ENCODE measurements around the gene ANKRD1. TPM values are rescaled to one million over a fixed set of nuclear protein-coding genes. Genes with fewer than 3 reads are reported as not detected.

ANKRD1 gene
- total RNA-seq, 4 donors from 2014 or later, result not detected

DNA sequence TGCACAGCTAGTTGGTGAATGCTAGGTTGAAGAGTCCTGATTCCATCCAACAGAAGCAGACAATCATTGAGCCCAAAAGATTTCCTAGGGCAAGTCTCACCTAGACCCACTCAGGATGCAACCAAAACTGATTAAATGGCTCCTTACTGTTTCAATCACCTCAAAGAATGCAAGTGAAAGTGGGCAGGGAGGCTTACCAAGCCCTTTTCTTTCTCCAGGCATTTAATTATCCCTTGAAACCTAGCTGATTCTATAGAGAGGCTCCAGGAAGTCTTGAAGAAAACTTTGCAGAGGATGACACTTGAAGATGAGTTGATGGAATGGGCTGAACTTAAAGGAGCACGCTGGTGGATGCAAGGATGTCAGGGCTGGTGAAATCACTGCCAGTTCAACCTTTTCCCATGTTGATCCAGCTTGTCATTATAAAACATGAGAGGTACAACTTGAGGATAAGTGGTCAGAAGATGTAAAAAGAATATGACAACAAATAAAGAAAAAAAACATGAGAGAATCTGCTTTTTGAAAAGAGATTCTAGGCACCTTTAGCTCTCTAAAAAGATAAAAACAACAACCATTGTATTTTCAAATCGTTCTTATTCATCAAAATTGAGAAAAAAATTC lies 2.3 kb upstream of the ANKRD1 start:
- Histone ChIP-seq H3K36me3 (no peaks in the 10 kb centered on the region), H3K4me1 (no peaks in the 10 kb centered on the region), H3K4me3 (no peak overlapping the region), H3K27ac (no peak overlapping the region), H3K9me3 (no peaks in the 10 kb centered on the region), H3K27me3 (no peaks in the 10 kb centered on the region)
- TF ChIP-seq, protein P1, sequence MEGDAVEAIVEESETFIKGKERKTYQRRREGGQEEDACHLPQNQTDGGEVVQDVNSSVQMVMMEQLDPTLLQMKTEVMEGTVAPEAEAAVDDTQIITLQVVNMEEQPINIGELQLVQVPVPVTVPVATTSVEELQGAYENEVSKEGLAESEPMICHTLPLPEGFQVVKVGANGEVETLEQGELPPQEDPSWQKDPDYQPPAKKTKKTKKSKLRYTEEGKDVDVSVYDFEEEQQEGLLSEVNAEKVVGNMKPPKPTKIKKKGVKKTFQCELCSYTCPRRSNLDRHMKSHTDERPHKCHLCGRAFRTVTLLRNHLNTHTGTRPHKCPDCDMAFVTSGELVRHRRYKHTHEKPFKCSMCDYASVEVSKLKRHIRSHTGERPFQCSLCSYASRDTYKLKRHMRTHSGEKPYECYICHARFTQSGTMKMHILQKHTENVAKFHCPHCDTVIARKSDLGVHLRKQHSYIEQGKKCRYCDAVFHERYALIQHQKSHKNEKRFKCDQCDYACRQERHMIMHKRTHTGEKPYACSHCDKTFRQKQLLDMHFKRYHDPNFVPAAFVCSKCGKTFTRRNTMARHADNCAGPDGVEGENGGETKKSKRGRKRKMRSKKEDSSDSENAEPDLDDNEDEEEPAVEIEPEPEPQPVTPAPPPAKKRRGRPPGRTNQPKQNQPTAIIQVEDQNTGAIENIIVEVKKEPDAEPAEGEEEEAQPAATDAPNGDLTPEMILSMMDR (IDR thresholded peaks at IDR 0.05), result no peak
- TF ChIP-seq POLR2A (IDR thresholded peaks at IDR 0.05), result no peak
- DNase-seq, result no peak

DNA sequence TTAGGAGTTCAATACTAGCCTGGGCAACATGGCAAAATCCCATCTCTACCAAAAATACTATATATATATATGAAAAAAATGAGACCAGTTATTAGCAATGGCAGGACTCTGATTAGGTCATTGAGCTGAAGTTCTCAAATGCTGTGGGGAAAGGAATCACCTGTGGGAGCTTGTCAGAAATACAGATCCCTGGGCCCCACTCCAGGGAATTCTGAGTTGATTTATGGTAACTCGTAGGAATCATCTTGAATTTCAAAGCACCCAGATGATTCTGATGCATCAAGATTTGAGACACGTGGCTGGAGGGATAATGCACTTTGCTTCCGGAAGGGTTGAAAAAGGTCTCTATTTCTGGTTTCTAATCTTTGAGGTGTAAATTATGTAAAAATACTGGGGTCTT lies 1.0 kb upstream of the ANKRD1 start:
- Histone ChIP-seq H3K4me1 (no peaks in the 10 kb centered on the region), H3K9me3 (no peaks in the 10 kb centered on the region), H3K4me3 (no peak overlapping the region), H3K27ac (no peak overlapping the region), H3K27me3 (no peaks in the 10 kb centered on the region), H3K36me3 (no peaks in the 10 kb centered on the region)
- DNase-seq, result no peak
- no peak for TF ChIP-seq POLR2A (IDR thresholded peaks at IDR 0.05)
- TF ChIP-seq, protein P1 (IDR thresholded peaks at IDR 0.05), result no peak

DNA sequence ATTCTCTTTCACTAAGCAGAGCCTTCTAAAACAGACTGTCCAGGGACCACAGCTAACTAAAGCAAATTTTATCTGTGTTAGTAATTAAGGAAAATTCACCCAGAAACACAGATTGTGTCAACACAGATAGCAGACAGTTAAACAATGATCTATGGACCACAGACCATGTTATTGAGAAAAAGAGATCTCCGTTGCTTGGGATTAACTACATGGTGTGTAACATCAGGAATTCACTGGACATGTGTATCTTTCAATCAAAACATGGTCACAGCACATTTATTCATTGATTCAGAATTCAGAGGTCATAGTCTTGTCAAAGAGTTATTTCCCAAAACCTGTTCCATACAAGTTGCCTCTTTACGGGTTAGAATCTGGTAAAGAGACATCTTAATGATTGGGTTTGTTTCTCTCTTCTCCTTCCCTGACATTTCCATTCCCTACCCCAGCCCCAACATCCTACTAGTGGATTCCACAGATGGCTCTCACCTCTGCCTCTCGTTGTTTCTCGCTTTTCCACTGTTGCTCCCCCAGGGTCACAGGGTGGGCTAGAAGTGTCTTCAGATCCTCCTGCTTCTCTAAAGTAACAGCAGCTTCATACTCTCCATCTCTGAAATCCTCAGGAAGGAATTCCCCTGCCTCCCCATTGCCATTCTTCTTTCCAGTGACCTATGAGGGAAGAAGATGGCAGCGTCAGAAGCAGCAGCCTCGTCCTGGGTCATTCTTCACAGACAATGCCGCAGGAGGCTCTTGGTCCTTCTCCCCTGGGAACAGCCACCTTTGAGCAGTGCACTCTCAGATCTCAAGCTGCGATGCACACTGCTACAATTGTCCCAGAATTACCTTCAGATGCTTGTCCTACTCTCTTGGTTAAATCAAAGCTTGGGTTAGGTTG lies 958 bp downstream of the ANKRD1 start:
- Histone ChIP-seq H3K4me3 (no peak overlapping the region), H3K4me1 (no peaks in the 10 kb centered on the region), H3K27me3 (no peaks in the 10 kb centered on the region), H3K36me3 (no peaks in the 10 kb centered on the region), H3K27ac (no peak overlapping the region), H3K9me3 (no peaks in the 10 kb centered on the region)
- no peak for DNase-seq
- no peak for TF ChIP-seq POLR2A (IDR thresholded peaks at IDR 0.05)
- TF ChIP-seq, protein P1 (IDR thresholded peaks at IDR 0.05), result no peak

DNA sequence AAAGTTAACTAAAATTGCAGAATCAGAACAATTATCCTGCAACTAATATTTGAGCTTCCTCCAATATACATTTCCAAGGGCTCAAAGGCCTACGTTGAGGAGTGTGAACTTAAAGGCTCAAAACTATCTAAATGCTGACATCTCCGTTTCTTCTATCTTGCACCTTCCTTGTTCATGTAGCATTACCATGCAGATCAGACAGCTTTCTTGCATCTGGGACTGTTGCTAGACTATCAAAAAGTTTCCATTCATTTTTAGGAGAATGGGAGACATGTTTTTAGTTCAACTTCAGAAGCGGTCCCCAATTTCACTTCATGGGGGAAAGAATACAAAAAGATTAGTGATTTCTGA lies 2.9 kb downstream of the ANKRD1 start:
- TF ChIP-seq POLR2A (IDR thresholded peaks at IDR 0.05), result no peak
- TF ChIP-seq, protein P1 (IDR thresholded peaks at IDR 0.05), result no peak
- H3K27me3 ChIP-seq, result no peaks in the 10 kb centered on the region
- H3K4me3 ChIP-seq, result no peak overlapping the region
- no peak overlapping the region for H3K27ac ChIP-seq
- H3K36me3 ChIP-seq, result no peaks in the 10 kb centered on the region
- H3K4me1 ChIP-seq, result no peaks in the 10 kb centered on the region
- no peaks in the 10 kb centered on the region for H3K9me3 ChIP-seq
- DNase-seq, result no peak

DNA sequence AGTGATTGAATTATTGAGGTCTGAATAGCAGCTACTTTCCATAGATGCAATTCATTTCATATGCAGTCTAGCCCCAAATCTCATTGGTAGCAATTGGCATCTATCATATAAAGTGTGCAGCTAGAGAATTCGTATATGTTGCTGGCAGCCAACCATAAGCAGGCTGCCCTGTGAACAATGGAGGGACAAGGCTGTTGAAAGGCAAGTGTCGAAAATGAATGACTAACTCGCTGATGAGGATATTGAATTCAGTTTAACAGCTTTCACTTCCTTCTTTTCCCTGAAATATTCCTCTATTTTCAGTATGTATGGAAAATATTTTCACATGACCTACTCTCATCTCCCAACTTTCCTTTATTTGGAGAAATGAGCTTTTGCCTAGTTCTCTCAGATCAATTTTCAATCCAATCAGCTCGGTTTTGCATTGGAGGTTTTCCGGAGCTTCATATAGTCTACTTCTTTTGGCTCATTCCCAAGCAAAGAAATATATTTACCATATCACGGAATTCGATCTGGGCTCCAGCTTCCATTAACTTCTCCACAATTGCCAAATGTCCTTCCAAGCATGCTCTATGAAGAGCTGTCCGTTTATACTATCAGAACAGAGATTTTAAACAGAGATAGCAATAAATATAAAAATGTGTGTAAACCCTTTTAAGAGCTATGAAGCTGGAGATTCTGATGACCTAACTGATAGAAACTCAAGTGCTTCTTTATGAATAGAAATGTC lies 3.5 kb downstream of the ANKRD1 start:
- TF ChIP-seq POLR2A (IDR thresholded peaks at IDR 0.05), result no peak
- TF ChIP-seq, protein P1 (IDR thresholded peaks at IDR 0.05), result no peak

More for the DNA sequence above, 3.5 kb downstream of the ANKRD1 start:
- Histone ChIP-seq H3K4me3 (no peak overlapping the region), H3K36me3 (no peaks in the 10 kb centered on the region), H3K27ac (no peak overlapping the region), H3K4me1 (no peaks in the 10 kb centered on the region), H3K27me3 (no peaks in the 10 kb centered on the region), H3K9me3 (no peaks in the 10 kb centered on the region)
- no peak for DNase-seq

All from Peyer's patch (tissue), 4 donors.